SK-N-SH (cell line): ENCODE data around the gene NOTO. TPM values are rescaled to one million over a fixed set of nuclear protein-coding genes. Genes with fewer than 3 reads are reported as not detected.

Source experiments
- CTCF ChIA-PET: fragments of 300-600, 350-600 bp; formaldehyde crosslinking; extraction: SDS; loops from one replicate; lab custom pipeline; 2021; lab: Yijun Ruan, JAX
- POLR2A ChIA-PET: fragments of 350-600 bp; sonication (Branson Sonifier 250); formaldehyde crosslinking; extraction: SDS; loops from one replicate; lab custom pipeline; 2020; ENCODE audit warnings: antibody characterized with exemption, inconsistent platforms; lab: Yijun Ruan, JAX
- DNase-seq: peaks from one replicate; pipeline ENCODE4 v3.0.0; 2012
- H2AFZ ChIP-seq: fragments of 200-600 bp; sonication (generic); 2 replicates; pipeline ENCODE4 v1.8.1; 2016; ENCODE audit warnings: antibody characterized with exemption, mild to moderate bottlenecking, low read depth
- H3F3A ChIP-seq: fragments of 200-600 bp; sonication (generic); replicated peaks from 2 replicates; pipeline ENCODE3; 2016; ENCODE audit warnings: antibody characterized with exemption, mild to moderate bottlenecking; ENCODE audit not compliant: insufficient read depth
- H3K27ac ChIP-seq, 2 experiments: fragments of 200-500 bp in 1 of 2; fragments of 200-600 bp in 1 of 2; sonication (Bioruptor generic) in 1 of 2; sonication (generic), shearing (Covaris generic) in 1 of 2; 2 replicates each; pipeline versions ENCODE4 v1.5.1 to v1.6.1; 2014 to 2016; ENCODE audit warnings: low read depth in 2 of 2, inconsistent platforms in 1 of 2, low read length in 1 of 2, mild to moderate bottlenecking in 1 of 2, mixed read lengths in 1 of 2
- H3K27me3 ChIP-seq: fragments of 200-600 bp; sonication (generic), shearing (Covaris generic); 2 replicates; pipeline ENCODE4 v1.6.1; 2016; ENCODE audit warnings: mixed run types; ENCODE audit not compliant: insufficient read depth
- H3K36me3 ChIP-seq, 2 experiments: fragments of 200-500 bp in 1 of 2; fragments of 200-600 bp in 1 of 2; sonication (Bioruptor generic) in 1 of 2; sonication (generic) in 1 of 2; replicated peaks in 1 of 2; 2 replicates each; pipeline versions ENCODE3 to v1.5.1; 2014 to 2016; ENCODE audit warnings: low read length in 1 of 2, mild to moderate bottlenecking in 1 of 2; ENCODE audit not compliant: insufficient read depth in 2 of 2, control insufficient read depth in 1 of 2
- H3K4me1 ChIP-seq, 2 experiments: fragments of 200-500 bp in 1 of 2; fragments of 200-600 bp in 1 of 2; sonication (Bioruptor generic) in 1 of 2; sonication (generic), shearing (Covaris generic) in 1 of 2; 2 replicates each; pipeline versions ENCODE4 v1.5.1 to v1.6.1; 2014 to 2016; ENCODE audit warnings: low read depth in 1 of 2, low read length in 1 of 2, mixed run types in 1 of 2; ENCODE audit not compliant: insufficient read depth in 2 of 2, control insufficient read depth in 1 of 2
- H3K4me2 ChIP-seq: fragments of 200-600 bp; sonication (generic), shearing (Covaris generic); 2 replicates; pipeline ENCODE4 v1.6.1; 2017; ENCODE audit warnings: mixed run types
- H3K4me3 ChIP-seq, 2 experiments: fragments of 200-500 bp in 1 of 2; fragments of 200-600 bp in 1 of 2; sonication (Bioruptor generic) in 1 of 2; sonication (generic), shearing (Covaris generic) in 1 of 2; 2 replicates each; pipeline versions ENCODE4 v1.5.1 to v1.8.1; 2014 to 2016; ENCODE audit warnings: low read depth in 2 of 2, inconsistent platforms in 1 of 2, low read length in 1 of 2, mild to moderate bottlenecking in 1 of 2, mixed read lengths in 1 of 2, moderate library complexity in 1 of 2
- H3K79me2 ChIP-seq: fragments of 200-600 bp; sonication (generic); 2 replicates; pipeline ENCODE4 v1.8.1; 2017; ENCODE audit warnings: mild to moderate bottlenecking; ENCODE audit not compliant: insufficient read depth
- H3K9ac ChIP-seq: fragments of 200-600 bp; sonication (generic); 2 replicates; pipeline ENCODE4 v1.6.1; 2017; ENCODE audit warnings: mixed run types
- H3K9me2 ChIP-seq: fragments of 200-600 bp; sonication (generic); 2 replicates; pipeline ENCODE4 v1.6.1; 2017; ENCODE audit warnings: mixed run types
- H3K9me3 ChIP-seq: fragments of 200-600 bp; sonication (generic); 2 replicates; pipeline ENCODE4 v1.6.1; 2017; ENCODE audit warnings: mixed run types, mild to moderate bottlenecking, moderate library complexity
- H4K20me1 ChIP-seq: fragments of 200-600 bp; sonication (generic); 2 replicates; pipeline ENCODE4 v1.6.1; 2017; ENCODE audit warnings: mild to moderate bottlenecking, mixed run types; ENCODE audit not compliant: insufficient read depth
- CHD2 ChIP-seq: fragments of 150-350 bp; IDR thresholded peaks from 2 replicates; pipeline ENCODE4 v1.6.1; 2018; ENCODE audit warnings: low read length; ENCODE audit not compliant: partially characterized antibody
- ELF1 ChIP-seq: IDR thresholded peaks from 2 replicates; pipeline ENCODE4 v1.4.0; 2012
- EP300 ChIP-seq, 2 experiments: IDR thresholded peaks; 2 replicates each; pipeline versions ENCODE4 v1.4.0 to v1.6.1; 2012; ENCODE audit warnings: borderline replicate concordance in 1 of 2, low read depth in 1 of 2, low read length in 1 of 2
- EZH2phosphoT487 ChIP-seq: fragments of 200-600 bp; sonication (generic); IDR thresholded peaks from 2 replicates; pipeline ENCODE4 v1.6.1; 2017; ENCODE audit warnings: low read depth, mixed run types, mild to moderate bottlenecking, antibody characterized with exemption, moderate library complexity, borderline replicate concordance
- GABPA ChIP-seq: IDR thresholded peaks from 2 replicates; pipeline ENCODE4 v1.4.0; 2012; ENCODE audit warnings: low read depth, mild to moderate bottlenecking
- GATA2 ChIP-seq: sonication (generic); formaldehyde crosslinking; IDR thresholded peaks from 2 replicates; pipeline ENCODE4 v1.5.0; 2020; ENCODE audit warnings: mild to moderate bottlenecking, missing genetic modification reagents
- JUND ChIP-seq: IDR thresholded peaks from 2 replicates; pipeline ENCODE4 v1.4.0; 2012
- MEF2A ChIP-seq: IDR thresholded peaks from 2 replicates; pipeline ENCODE4 v1.4.0; 2012; ENCODE audit warnings: low read depth, borderline replicate concordance
- NFIC ChIP-seq: IDR thresholded peaks from 2 replicates; pipeline ENCODE4 v1.4.0; 2012; ENCODE audit warnings: borderline replicate concordance
- RAD21 ChIP-seq: IDR thresholded peaks from 2 replicates; pipeline ENCODE4 v1.6.1; 2012; ENCODE audit warnings: mild to moderate bottlenecking, low read length
- RFX5 ChIP-seq: IDR thresholded peaks from 2 replicates; pipeline ENCODE4 v1.6.1; 2012; ENCODE audit warnings: mild to moderate bottlenecking, improper control_type of control experiment, low read length
- RXRA ChIP-seq: IDR thresholded peaks from 2 replicates; pipeline ENCODE4 v1.4.0; 2012; ENCODE audit warnings: low read depth, mild to moderate bottlenecking, borderline replicate concordance
- TAF1 ChIP-seq: IDR thresholded peaks from 2 replicates; pipeline ENCODE4 v1.6.1; 2012; ENCODE audit warnings: low read depth, mild to moderate bottlenecking, low read length, moderate library complexity, borderline replicate concordance
- TEAD4 ChIP-seq: IDR thresholded peaks from 2 replicates; pipeline ENCODE4 v1.4.0; 2012; ENCODE audit warnings: mild to moderate bottlenecking, borderline replicate concordance; ENCODE audit not compliant: insufficient read depth
- WGBS: methylation state at CpG from one replicate; pipeline ENCODE4 v1.1.6; 2017; ENCODE audit warnings: low lambda C conversion rate; 5-methylcytosine and 5-hydroxymethylcytosine counted together
- polyA plus RNA-seq, 3 experiments: library from polyadenylated mRNA; depleted of rRNA; stranded (reverse); fragments of >200 nt; gene quantifications; 2 replicates each; pipeline ENCODE4 v1.2.3, GENCODE V29; 2012
- TF ChIP-seq, protein P1 (sequence below): IDR thresholded peaks from 2 replicates; pipeline ENCODE4 v1.6.1; 2012; ENCODE audit warnings: mild to moderate bottlenecking, low read depth, low read length, moderate library complexity
- TF ChIP-seq, protein P2 (sequence below): IDR thresholded peaks from 2 replicates; pipeline ENCODE4; 2012
- TF ChIP-seq, protein P3 (sequence below): fragments of 200-600 bp; sonication (generic); IDR thresholded peaks from 2 replicates; pipeline ENCODE4 v1.6.1; 2017; ENCODE audit warnings: antibody characterized with exemption, mild to moderate bottlenecking, moderate library complexity
- TF ChIP-seq, protein P4 (sequence below): IDR thresholded peaks from 2 replicates; pipeline ENCODE4 v1.4.0; 2012; ENCODE audit warnings: low read depth

NOTO gene
- polyA plus RNA-seq, 1 of the 3 experiments (the other 2 are of a cell fraction) = not detected

DNA sequence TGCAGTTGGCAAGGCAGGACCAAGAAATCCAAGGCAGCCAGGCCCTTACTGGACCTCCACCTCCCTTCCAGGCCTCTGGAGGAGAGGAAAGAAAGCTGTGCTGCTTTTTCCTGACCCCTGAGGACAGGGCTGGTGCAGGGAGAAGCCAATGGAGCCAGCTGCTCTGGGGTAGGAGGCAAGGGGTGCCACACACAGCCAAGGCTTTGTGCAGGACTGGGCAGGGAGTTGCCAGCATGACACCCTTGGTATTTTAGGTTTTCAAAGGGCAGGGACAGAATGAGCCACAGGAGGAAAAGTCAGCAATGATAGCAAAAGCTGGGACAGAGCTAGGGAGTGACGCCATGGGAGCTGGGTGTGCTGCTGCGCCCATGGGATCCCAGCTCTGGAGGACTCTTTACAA is 54.6 kb downstream of the NOTO start:
- no peak overlapping the region for H2AFZ ChIP-seq
- ChIA-PET POLR2A (interaction anchor here (1.1 to 1.5 kb wide), 3 partner anchors 13 to 23 kb away, joined by 6 to 8 read pairs (median 6); partner anchors contain the start of genes CCT7 and PRADC1), CTCF (interaction anchor here (1.1 to 1.3 kb wide), 3 partner anchors 13 to 44 kb away, joined by 3 read pairs; no protein-coding TSS in a partner anchor)
- no peak overlapping the region for H3K27ac ChIP-seq
- H3K4me1 ChIP-seq = no peaks in the 10 kb centered on the region
- H3K4me2 ChIP-seq = no peak overlapping the region
- no peaks in the 10 kb centered on the region for H3F3A ChIP-seq
- H3K36me3 ChIP-seq = peaks cover 4 to 25% of the 10 kb centered on the region in 2 experiments
- no peak overlapping the region for H3K4me3 ChIP-seq
- H4K20me1 ChIP-seq = no peaks in the 10 kb centered on the region
- TF ChIP-seq GABPA = no peak
- no peak for TF ChIP-seq TAF1
- TF ChIP-seq, protein P1, sequence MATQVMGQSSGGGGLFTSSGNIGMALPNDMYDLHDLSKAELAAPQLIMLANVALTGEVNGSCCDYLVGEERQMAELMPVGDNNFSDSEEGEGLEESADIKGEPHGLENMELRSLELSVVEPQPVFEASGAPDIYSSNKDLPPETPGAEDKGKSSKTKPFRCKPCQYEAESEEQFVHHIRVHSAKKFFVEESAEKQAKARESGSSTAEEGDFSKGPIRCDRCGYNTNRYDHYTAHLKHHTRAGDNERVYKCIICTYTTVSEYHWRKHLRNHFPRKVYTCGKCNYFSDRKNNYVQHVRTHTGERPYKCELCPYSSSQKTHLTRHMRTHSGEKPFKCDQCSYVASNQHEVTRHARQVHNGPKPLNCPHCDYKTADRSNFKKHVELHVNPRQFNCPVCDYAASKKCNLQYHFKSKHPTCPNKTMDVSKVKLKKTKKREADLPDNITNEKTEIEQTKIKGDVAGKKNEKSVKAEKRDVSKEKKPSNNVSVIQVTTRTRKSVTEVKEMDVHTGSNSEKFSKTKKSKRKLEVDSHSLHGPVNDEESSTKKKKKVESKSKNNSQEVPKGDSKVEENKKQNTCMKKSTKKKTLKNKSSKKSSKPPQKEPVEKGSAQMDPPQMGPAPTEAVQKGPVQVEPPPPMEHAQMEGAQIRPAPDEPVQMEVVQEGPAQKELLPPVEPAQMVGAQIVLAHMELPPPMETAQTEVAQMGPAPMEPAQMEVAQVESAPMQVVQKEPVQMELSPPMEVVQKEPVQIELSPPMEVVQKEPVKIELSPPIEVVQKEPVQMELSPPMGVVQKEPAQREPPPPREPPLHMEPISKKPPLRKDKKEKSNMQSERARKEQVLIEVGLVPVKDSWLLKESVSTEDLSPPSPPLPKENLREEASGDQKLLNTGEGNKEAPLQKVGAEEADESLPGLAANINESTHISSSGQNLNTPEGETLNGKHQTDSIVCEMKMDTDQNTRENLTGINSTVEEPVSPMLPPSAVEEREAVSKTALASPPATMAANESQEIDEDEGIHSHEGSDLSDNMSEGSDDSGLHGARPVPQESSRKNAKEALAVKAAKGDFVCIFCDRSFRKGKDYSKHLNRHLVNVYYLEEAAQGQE = no peak
- TF ChIP-seq RFX5 = no peak
- no peak for TF ChIP-seq TEAD4
- TF ChIP-seq, protein P2, sequence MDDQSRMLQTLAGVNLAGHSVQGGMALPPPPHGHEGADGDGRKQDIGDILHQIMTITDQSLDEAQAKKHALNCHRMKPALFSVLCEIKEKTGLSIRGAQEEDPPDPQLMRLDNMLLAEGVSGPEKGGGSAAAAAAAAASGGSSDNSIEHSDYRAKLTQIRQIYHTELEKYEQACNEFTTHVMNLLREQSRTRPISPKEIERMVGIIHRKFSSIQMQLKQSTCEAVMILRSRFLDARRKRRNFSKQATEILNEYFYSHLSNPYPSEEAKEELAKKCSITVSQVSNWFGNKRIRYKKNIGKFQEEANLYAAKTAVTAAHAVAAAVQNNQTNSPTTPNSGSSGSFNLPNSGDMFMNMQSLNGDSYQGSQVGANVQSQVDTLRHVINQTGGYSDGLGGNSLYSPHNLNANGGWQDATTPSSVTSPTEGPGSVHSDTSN = no peak
- TF ChIP-seq RAD21 = no peak
- no peak for TF ChIP-seq EP300 (IDR thresholded peaks at IDR 0.05; ENCODE audit: borderline replicate concordance in 1 of 2, low read depth in 1 of 2, low read length in 1 of 2)
- TF ChIP-seq, protein P3, sequence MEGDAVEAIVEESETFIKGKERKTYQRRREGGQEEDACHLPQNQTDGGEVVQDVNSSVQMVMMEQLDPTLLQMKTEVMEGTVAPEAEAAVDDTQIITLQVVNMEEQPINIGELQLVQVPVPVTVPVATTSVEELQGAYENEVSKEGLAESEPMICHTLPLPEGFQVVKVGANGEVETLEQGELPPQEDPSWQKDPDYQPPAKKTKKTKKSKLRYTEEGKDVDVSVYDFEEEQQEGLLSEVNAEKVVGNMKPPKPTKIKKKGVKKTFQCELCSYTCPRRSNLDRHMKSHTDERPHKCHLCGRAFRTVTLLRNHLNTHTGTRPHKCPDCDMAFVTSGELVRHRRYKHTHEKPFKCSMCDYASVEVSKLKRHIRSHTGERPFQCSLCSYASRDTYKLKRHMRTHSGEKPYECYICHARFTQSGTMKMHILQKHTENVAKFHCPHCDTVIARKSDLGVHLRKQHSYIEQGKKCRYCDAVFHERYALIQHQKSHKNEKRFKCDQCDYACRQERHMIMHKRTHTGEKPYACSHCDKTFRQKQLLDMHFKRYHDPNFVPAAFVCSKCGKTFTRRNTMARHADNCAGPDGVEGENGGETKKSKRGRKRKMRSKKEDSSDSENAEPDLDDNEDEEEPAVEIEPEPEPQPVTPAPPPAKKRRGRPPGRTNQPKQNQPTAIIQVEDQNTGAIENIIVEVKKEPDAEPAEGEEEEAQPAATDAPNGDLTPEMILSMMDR = no peak
- TF ChIP-seq GATA2 = no peak
- TF ChIP-seq MEF2A = no peak
- TF ChIP-seq NFIC = no peak
- TF ChIP-seq, protein P4, sequence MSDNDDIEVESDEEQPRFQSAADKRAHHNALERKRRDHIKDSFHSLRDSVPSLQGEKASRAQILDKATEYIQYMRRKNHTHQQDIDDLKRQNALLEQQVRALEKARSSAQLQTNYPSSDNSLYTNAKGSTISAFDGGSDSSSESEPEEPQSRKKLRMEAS = no peak
- no peak for TF ChIP-seq JUND
- TF ChIP-seq RXRA = no peak
- no peak for TF ChIP-seq CHD2
- TF ChIP-seq ELF1 = no peak
- no peak for TF ChIP-seq EZH2phosphoT487
- DNase-seq = no peak
- no peaks in the 10 kb centered on the region for H3K9me3 ChIP-seq
- no peak overlapping the region for H3K9ac ChIP-seq
- H3K79me2 ChIP-seq = no peaks in the 10 kb centered on the region
- 93% methylated on average over 2 of the region's 2 CpGs for WGBS
- no peaks in the 10 kb centered on the region for H3K27me3 ChIP-seq
- H3K9me2 ChIP-seq = no peaks in the 10 kb centered on the region
